Heart right ventricle (tissue), 16 donors: ENCODE data around the gene TEKT3. TPM values are rescaled to one million over a fixed set of nuclear protein-coding genes. Genes with fewer than 3 reads are reported as not detected.

Experiments used
- ATAC-seq, 8 donors: fragments of 200-7000 bp; cut with Tn5 transposase; one replicate each; pipeline ENCODE4 v1.9.1; 2020; ENCODE audit warnings: mild to moderate bottlenecking in 8 of 8, moderate library complexity in 8 of 8, moderate number of reproducible peaks in 1 of 8
- DNase-seq, 2 donors: peaks; one replicate each; pipeline ENCODE4 v3.0.0-alpha.2; 2020
- H3K27ac ChIP-seq, 10 donors: fragments of 200-600 bp; sonication (generic) in 2 of 10; one replicate each; pipeline versions ENCODE4 v1.5.0 to v1.8.0; 2020 to 2022; ENCODE audit warnings: mild to moderate bottlenecking in 3 of 10
- H3K27me3 ChIP-seq, 7 donors: fragments of 200-600 bp; one replicate each; pipeline ENCODE4 v1.8.0; 2021 to 2022; ENCODE audit warnings: mild to moderate bottlenecking in 2 of 7
- H3K36me3 ChIP-seq, 9 donors: fragments of 200-600 bp; sonication (generic) in 1 of 9; one replicate each; pipeline versions ENCODE4 v1.5.0 to v1.8.0; 2020 to 2022; ENCODE audit warnings: mild to moderate bottlenecking in 2 of 9
- H3K4me1 ChIP-seq, 9 donors: fragments of 200-600 bp; sonication (generic) in 1 of 9; one replicate each; pipeline versions ENCODE4 v1.5.0 to v1.8.0; 2020 to 2022; ENCODE audit warnings: mild to moderate bottlenecking in 4 of 9
- H3K4me3 ChIP-seq, 10 donors: fragments of 200-600 bp; sonication (generic) in 2 of 10; one replicate each; pipeline versions ENCODE4 v1.5.0 to v1.8.0; 2020 to 2022; ENCODE audit warnings: mild to moderate bottlenecking in 7 of 10, moderate library complexity in 2 of 10
- H3K9me3 ChIP-seq, 11 donors: fragments of 200-600 bp in 10 of 11; sonication (generic) in 2 of 11; one replicate each; pipeline versions ENCODE4 v1.5.0 to v1.8.0; 2013 to 2022; ENCODE audit warnings: mild to moderate bottlenecking in 2 of 11, control low read depth in 1 of 11, moderate library complexity in 1 of 11
- CTCF ChIP-seq, 9 donors: fragments of 200-600 bp; sonication (generic) in 2 of 9; IDR thresholded peaks; one replicate each; pipeline versions ENCODE4 v1.5.0 to v1.8.0; 2021 to 2022; ENCODE audit warnings: antibody characterized with exemption in 9 of 9, mild to moderate bottlenecking in 5 of 9, moderate library complexity in 1 of 9
- WGBS, 2 donors: extraction: QIAGEN DNeasy Blood & Tissue Kit; methylation state at CpG; one replicate each; pipeline ENCODE4 v1.1.7; 2013; ENCODE audit warnings: inconsistent platforms in 1 of 2; 5-methylcytosine and 5-hydroxymethylcytosine counted together
- intact Hi-C, 10 donors: fragments of 100-400 bp; cut with DNase I; formaldehyde crosslinking; loops; one replicate each; pipeline versions ENCODE4 v1.11.1 to v1.14.2; 2022
- polyA plus RNA-seq, 2 donors: library from polyadenylated mRNA; stranded (reverse); fragments of 200-250 nt; gene quantifications; one replicate each; pipeline ENCODE4 v1.2.3, GENCODE V29; 2013
- total RNA-seq, 10 donors: library from RNA; stranded (reverse); fragmentation: NEBNext Ultra II Directional in 3 of 10; extraction: Animal tissue kit (Norgen Biotek cat#: 25700) in 3 of 10; gene quantifications; one replicate each; pipeline versions ENCODE4 v1.2.1 to v1.2.4, GENCODE V29; 2021 to 2023
- donor health status: Arrhythmogenic right ventricular cardiomyopathy.
- donor health status: ischemic (EF 13 %, LVEDD 7.1; RV severe dilation, severe dysfunction).
- donor health status: healthy with polysubstance abuse.
- donor health status: DM: no; HTN: yes; CAD: no.
- donor health status: DM: no; HTN: no; CAD: no.
- donor health status: ischemic (EF 25% LVEDD 6.9; RV normal size, moderate dysfunction).
- donor health status: ischemic (EF 25% LVEDD 5.7; RV mildly dilated, moderate dysfunction).
- donor health status: healthy.
- donor health status: DM: yes; HTN: yes; CAD: no.
- donor health status: Ischemic cardiomyopathy.
- donor health status: ischemic (EF 35%, LVEDD 5.7; RV mildly dilated, moderate dysfunction).
- donor health status: nonischemic (EF 11% LVEDD 7.7; RV severe dilation, severe dysfunction).
- donor health status: DM: yes; HTN: yes; CAD: no.
- donor health status: PGD.
- donor health status: ischemic (EF 29% LVEDD 5.4; RV normal size, mild dysfunction).
- donor health status: nonischemic (EF 23%, LVEDD 6.1; RV moderate dilation, normal function).

The TEKT3 gene
- total and polyA plus RNA-seq, 12 donors = 0.14 to 1.1 (median 0.68) TPM; not detected in 3

DNA sequence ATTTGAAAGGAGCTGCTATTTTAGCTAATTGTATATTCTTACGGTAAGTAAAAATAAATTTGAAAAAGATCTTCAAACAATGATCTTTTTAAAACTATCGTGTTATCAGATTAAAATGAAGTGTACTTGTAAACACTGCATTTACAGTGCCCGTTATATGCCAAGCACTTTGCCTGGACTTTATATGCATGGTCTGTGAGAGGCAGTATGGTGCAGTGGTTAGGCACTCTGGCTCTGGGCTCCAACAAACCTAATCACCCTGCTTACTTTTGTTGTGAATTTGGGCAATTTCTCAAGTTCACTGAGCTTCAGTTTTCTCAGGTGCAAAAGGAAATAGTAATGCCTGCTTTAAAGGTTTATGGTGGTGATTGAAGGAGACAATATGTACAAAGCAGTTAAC, 77.7 kb downstream of the TEKT3 start:
- intact Hi-C loops = loop anchor here in 7 of 10 donors (1.0 to 10.0 kb wide), 9 partner anchors 79 to 194 kb away; partner anchors contain the start of gene TEKT3 (in 2 of the 7)
- no peak for TF ChIP-seq CTCF (IDR thresholded peaks at IDR 0.05)
- H3K36me3 ChIP-seq = peaks cover 0 to 10% (median 2%) of the 10 kb centered on the region in 9 donors
- peaks cover 3 to 48% (median 36%) of the 10 kb centered on the region in 9 donors for H3K4me1 ChIP-seq
- peak overlapping the region in 9 of 10 donors; percentile 49 to 89 (median 80) for H3K4me3 ChIP-seq
- peak overlapping the region; percentile 92 to 100 (median 98) for H3K27ac ChIP-seq
- 24 to 37% methylated on average over 3 of the region's 3 CpGs for WGBS, 2 donors
- no peaks in the 10 kb centered on the region for H3K9me3 ChIP-seq
- no peak for ATAC-seq
- DNase-seq = no peak
- H3K27me3 ChIP-seq = peaks cover 0 to 45% (median 0%) of the 10 kb centered on the region in 7 donors

- Histone ChIP-seq H3K27ac (peak overlapping the region; percentile 92 to 100 (median 98)), H3K27me3 (peaks cover 0 to 45% (median 0%) of the 10 kb centered on the region in 7 donors), H3K9me3 (no peaks in the 10 kb centered on the region), H3K36me3 (peaks cover 0 to 14% (median 7%) of the 10 kb centered on the region in 9 donors), H3K4me1 (peaks cover 4 to 48% (median 38%) of the 10 kb centered on the region in 9 donors), H3K4me3 (peak overlapping the region; percentile 49 to 89 (median 80))
- WGBS, 2 donors = 2 to 3% methylated on average over 17 of the region's 17 CpGs
- TF ChIP-seq CTCF (IDR thresholded peaks at IDR 0.05) = no peak
- intact Hi-C loops = loop anchor here in 7 of 10 donors (1.0 to 10.0 kb wide), 9 partner anchors 79 to 194 kb away; partner anchors contain the start of gene TEKT3 (in 2 of the 7)
- ATAC-seq (peak; percentile 50 to 85 (median 68)), DNase-seq (peak; percentile 87 to 91)
These were observed 78.2 kb downstream of the TEKT3 start for GRCh38 chr17:15263206-15263579.

DNA sequence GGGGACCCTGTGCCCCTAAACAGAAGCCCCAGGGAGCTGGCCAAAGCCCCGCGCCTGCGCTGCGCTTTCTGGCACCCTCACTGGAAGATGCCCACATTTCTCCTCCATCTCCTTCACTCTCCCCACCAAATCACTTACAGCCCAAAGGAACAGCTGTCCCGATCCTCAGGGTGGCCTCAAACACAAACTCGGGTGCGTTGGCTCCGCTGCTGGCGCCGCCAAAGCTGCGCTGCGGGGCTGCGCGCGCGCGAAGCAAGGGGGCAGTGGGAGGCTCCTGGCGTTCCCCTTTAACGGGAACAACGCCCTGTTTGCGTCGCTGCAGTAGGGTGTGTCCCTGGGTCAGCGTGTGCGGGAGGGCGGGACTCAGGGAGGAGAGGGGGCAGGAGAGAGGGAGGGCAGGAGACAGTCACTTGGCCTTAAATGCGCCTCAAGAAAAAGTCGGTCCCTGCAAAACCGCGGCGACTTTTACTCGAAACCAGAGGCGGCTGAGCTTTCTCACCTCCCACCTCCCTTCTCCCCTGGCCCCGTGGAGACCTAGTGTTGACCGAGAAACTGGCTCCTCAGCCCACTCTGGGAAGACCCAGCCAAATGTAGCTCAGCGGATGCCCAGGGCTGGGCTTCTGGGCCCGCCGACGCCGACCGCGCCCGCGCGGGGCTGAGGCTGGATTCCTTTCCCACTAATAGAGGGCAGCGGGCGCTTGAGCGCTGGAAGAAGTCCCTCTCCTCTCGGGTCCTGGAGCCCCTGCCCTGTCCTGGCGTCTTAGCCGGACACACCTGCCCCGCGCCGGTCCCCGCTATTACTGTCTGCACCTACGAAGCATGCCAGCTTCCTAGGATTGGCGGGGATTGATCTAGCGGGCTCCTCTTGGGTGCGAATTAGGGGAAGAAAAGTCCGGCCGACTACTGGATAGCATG, 78.8 kb downstream of the TEKT3 start:
- Histone ChIP-seq H3K27me3 (peaks cover 0 to 45% (median 0%) of the 10 kb centered on the region in 7 donors), H3K4me1 (peaks cover 7 to 50% (median 41%) of the 10 kb centered on the region in 9 donors), H3K36me3 (peaks cover 0 to 21% (median 13%) of the 10 kb centered on the region in 9 donors), H3K9me3 (no peaks in the 10 kb centered on the region), H3K27ac (peak overlapping the region; percentile 92 to 100 (median 98)), H3K4me3 (peak overlapping the region; percentile 49 to 89 (median 80))
- 0 to 1% methylated on average over 60 of the region's 60 CpGs for WGBS, 2 donors
- peak; percentile 89 to 90 for DNase-seq
- ATAC-seq = peak; percentile 82 to 92 (median 89)
- intact Hi-C loops = loop anchor here in 7 of 10 donors (1.0 to 10.0 kb wide), 9 partner anchors 80 to 195 kb away; partner anchors contain the start of gene TEKT3 (in 2 of the 7)
- peak in 6 of 9 donors; percentile 17 to 60 (median 36) for TF ChIP-seq CTCF (IDR thresholded peaks at IDR 0.05)

DNA sequence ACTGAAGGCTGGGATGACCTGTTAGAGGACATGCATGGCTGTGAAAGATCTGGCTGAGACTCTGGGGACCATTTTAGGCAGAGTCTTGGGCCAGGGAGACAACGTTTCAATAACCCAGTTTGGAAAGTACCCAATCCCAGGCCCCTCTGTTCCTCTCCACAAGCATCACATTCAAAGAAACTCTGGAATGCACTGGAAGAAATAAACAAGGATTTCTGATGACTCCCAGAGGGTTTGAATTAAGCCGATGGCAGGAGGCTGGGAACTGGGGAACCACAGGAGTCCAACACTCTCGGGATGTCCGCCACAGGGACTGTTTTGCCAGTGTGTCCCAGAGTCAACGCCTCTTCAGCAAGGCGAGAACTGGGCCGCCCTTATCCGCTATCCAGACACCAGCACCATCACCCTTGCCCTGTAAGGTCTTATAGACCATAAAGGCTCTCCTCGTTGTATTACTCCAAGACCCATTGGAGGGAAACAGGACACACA, 79.6 kb downstream of the TEKT3 start:
- no peaks in the 10 kb centered on the region for H3K9me3 ChIP-seq
- TF ChIP-seq CTCF (IDR thresholded peaks at IDR 0.05) = no peak
- peak overlapping the region; percentile 92 to 100 (median 98) for H3K27ac ChIP-seq
- DNase-seq (peak; percentile 30), ATAC-seq (peak in 5 of 8 donors; percentile 7 to 17 (median 10))
- intact Hi-C loops = loop anchor here in 9 of 10 donors (1.0 to 10.0 kb wide), 11 partner anchors 80 to 241 kb away; partner anchors contain the start of gene TEKT3 (in 2 of the 9)
- H3K27me3 ChIP-seq = peaks cover 0 to 45% (median 0%) of the 10 kb centered on the region in 7 donors
- 2% methylated on average over 9 of the region's 9 CpGs for WGBS, 2 donors
- peaks cover 13 to 57% (median 48%) of the 10 kb centered on the region in 9 donors for H3K4me1 ChIP-seq
- peaks cover 0 to 27% (median 16%) of the 10 kb centered on the region in 9 donors for H3K36me3 ChIP-seq
- peak overlapping the region; percentile 49 to 89 (median 80) for H3K4me3 ChIP-seq
